Measurements from ENCODE around the gene SLAMF6. TPM values are rescaled to one million over a fixed set of nuclear protein-coding genes. Genes with fewer than 3 reads are reported as not detected.
"Not testable (repeated sequence)": the region's sequence is repeated elsewhere in the genome, so short reads cannot be mapped to it uniquely, and the experiment has no call there.

The SLAMF6 gene
- polyA plus RNA-seq, 1 donor (not counting 4 experiments of a cell fraction or from before 2014, with no cell fraction given): not detected

GRCh38 chr1:160519642-160520435, 3.2 kb downstream of the SLAMF6 start:
- dilution Hi-C loops (cut with MboI; ENCODE audit: extremely low pct_ligation_motif_present, low sequenced_read_pairs): no loop called here
- Histone ChIP-seq H3K27me3 (ENCODE audit: control insufficient read depth, extremely low read depth, insufficient read depth, low read length) (no peaks in the 10 kb centered on the region), H3K4me3 (ENCODE audit: control insufficient read depth in 2 of 3, extremely low read depth in 1 of 3, insufficient read depth in 2 of 3, low read depth in 1 of 3, low read length in 3 of 3) (peak overlapping the region in 1 of 3 experiments; percentile 41)

GRCh38 chr1:160517519-160517918, 5.5 kb downstream of the SLAMF6 start:
- dilution Hi-C loops (cut with MboI; ENCODE audit: extremely low pct_ligation_motif_present, low sequenced_read_pairs); H3K9me3 ChIP-seq (ENCODE audit: control insufficient read depth, low read depth, low read length); H3K4me2 ChIP-seq (ENCODE audit: control insufficient read depth, extremely low read depth, insufficient read depth, low read depth, low read length); H3K36me3 ChIP-seq (ENCODE audit: control insufficient read depth in 2 of 2, extremely low read depth in 1 of 2, insufficient read depth in 2 of 2, low read length in 2 of 2); DNase-seq (ENCODE audit: low read depth, low spot score); H3K9me1 ChIP-seq (ENCODE audit: control insufficient read depth, extremely low read depth, insufficient read depth, low read length); H3K79me2 ChIP-seq (ENCODE audit: control insufficient read depth, insufficient read depth, low read length); H3K4me3 ChIP-seq (ENCODE audit: control insufficient read depth in 2 of 3, extremely low read depth in 1 of 3, insufficient read depth in 2 of 3, low read depth in 1 of 3, low read length in 3 of 3); H3K9ac ChIP-seq (ENCODE audit: control insufficient read depth, extremely low read depth, insufficient read depth, low read length); H3K27ac ChIP-seq (ENCODE audit: control insufficient read depth, insufficient read depth, low read length); H3K27me3 ChIP-seq (ENCODE audit: control insufficient read depth, extremely low read depth, insufficient read depth, low read length); H2AFZ ChIP-seq (ENCODE audit: control insufficient read depth, low read length); H4K20me1 ChIP-seq (ENCODE audit: control insufficient read depth, extremely low read depth, insufficient read depth, low read length); FAIRE-seq: not testable (repeated sequence)
- peaks cover 17% of the 10 kb centered on the region for H3K4me1 ChIP-seq (ENCODE audit: control insufficient read depth, extremely low read depth, insufficient read depth, low read length)

More at GRCh38 chr1:160519642-160520435, 3.2 kb downstream of the SLAMF6 start:
- Histone ChIP-seq H3K9me1 (ENCODE audit: control insufficient read depth, extremely low read depth, insufficient read depth, low read length) (no peaks in the 10 kb centered on the region), H3K36me3 (ENCODE audit: control insufficient read depth in 2 of 2, extremely low read depth in 1 of 2, insufficient read depth in 2 of 2, low read length in 2 of 2) (no peaks in the 10 kb centered on the region), H3K9ac (ENCODE audit: control insufficient read depth, extremely low read depth, insufficient read depth, low read length) (no peak overlapping the region), H2AFZ (ENCODE audit: control insufficient read depth, low read length) (peak overlapping the region; percentile 52), H4K20me1 (ENCODE audit: control insufficient read depth, extremely low read depth, insufficient read depth, low read length) (no peaks in the 10 kb centered on the region), H3K9me3 (ENCODE audit: control insufficient read depth, low read depth, low read length) (no peaks in the 10 kb centered on the region), H3K4me2 (ENCODE audit: control insufficient read depth, extremely low read depth, insufficient read depth, low read depth, low read length) (peak overlapping the region; percentile 18), H3K4me1 (ENCODE audit: control insufficient read depth, extremely low read depth, insufficient read depth, low read length) (peaks cover 17% of the 10 kb centered on the region), H3K79me2 (ENCODE audit: control insufficient read depth, insufficient read depth, low read length) (no peaks in the 10 kb centered on the region), H3K27ac (ENCODE audit: control insufficient read depth, insufficient read depth, low read length) (no peak overlapping the region)
- DNase-seq (ENCODE audit: low read depth, low spot score): no peak
- peak; percentile 84 for FAIRE-seq
- TF ChIP-seq, protein P1, sequence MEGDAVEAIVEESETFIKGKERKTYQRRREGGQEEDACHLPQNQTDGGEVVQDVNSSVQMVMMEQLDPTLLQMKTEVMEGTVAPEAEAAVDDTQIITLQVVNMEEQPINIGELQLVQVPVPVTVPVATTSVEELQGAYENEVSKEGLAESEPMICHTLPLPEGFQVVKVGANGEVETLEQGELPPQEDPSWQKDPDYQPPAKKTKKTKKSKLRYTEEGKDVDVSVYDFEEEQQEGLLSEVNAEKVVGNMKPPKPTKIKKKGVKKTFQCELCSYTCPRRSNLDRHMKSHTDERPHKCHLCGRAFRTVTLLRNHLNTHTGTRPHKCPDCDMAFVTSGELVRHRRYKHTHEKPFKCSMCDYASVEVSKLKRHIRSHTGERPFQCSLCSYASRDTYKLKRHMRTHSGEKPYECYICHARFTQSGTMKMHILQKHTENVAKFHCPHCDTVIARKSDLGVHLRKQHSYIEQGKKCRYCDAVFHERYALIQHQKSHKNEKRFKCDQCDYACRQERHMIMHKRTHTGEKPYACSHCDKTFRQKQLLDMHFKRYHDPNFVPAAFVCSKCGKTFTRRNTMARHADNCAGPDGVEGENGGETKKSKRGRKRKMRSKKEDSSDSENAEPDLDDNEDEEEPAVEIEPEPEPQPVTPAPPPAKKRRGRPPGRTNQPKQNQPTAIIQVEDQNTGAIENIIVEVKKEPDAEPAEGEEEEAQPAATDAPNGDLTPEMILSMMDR (optimal IDR thresholded peaks at IDR 0.05 in 1 of 3, IDR thresholded peaks at IDR 0.05 in 1 of 3, conservative IDR thresholded peaks at IDR 0.05 in 1 of 3; ENCODE audit: extremely low read depth in 1 of 3, insufficient read depth in 2 of 3, low read length in 3 of 3): no peak
- no peak for TF ChIP-seq EZH2 (IDR thresholded peaks at IDR 0.05; ENCODE audit: low read length)

DNA sequence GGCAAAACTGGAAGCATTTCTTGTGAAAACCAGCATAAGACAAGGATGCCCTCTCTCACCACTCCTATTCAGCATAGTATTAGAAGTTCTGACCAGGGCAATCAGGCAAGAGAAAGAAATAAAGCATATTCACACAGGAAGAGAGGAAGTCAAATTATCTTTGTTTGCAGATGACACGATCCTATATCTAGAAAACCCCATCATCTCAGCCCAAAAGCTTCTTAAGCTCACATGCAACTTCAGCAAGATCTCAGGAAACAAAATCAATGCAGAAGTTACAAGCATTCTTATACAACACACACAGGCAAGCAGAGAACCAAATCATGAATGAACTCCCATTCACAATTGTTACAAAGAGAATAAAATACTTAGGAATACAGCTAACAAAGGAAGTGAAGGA, 7.1 kb downstream of the SLAMF6 start:
- H3K9me1 ChIP-seq (ENCODE audit: control insufficient read depth, extremely low read depth, insufficient read depth, low read length); H4K20me1 ChIP-seq (ENCODE audit: control insufficient read depth, extremely low read depth, insufficient read depth, low read length); DNase-seq (ENCODE audit: low read depth, low spot score); H2AFZ ChIP-seq (ENCODE audit: control insufficient read depth, low read length); H3K79me2 ChIP-seq (ENCODE audit: control insufficient read depth, insufficient read depth, low read length); H3K36me3 ChIP-seq (ENCODE audit: control insufficient read depth in 2 of 2, extremely low read depth in 1 of 2, insufficient read depth in 2 of 2, low read length in 2 of 2); FAIRE-seq; H3K9me3 ChIP-seq (ENCODE audit: control insufficient read depth, low read depth, low read length); H3K4me2 ChIP-seq (ENCODE audit: control insufficient read depth, extremely low read depth, insufficient read depth, low read depth, low read length); H3K27me3 ChIP-seq (ENCODE audit: control insufficient read depth, extremely low read depth, insufficient read depth, low read length); H3K9ac ChIP-seq (ENCODE audit: control insufficient read depth, extremely low read depth, insufficient read depth, low read length); H3K27ac ChIP-seq (ENCODE audit: control insufficient read depth, insufficient read depth, low read length); H3K4me3 ChIP-seq (ENCODE audit: control insufficient read depth in 2 of 3, extremely low read depth in 1 of 3, insufficient read depth in 2 of 3, low read depth in 1 of 3, low read length in 3 of 3); dilution Hi-C loops (cut with MboI; ENCODE audit: extremely low pct_ligation_motif_present, low sequenced_read_pairs): not testable (repeated sequence)
- H3K4me1 ChIP-seq (ENCODE audit: control insufficient read depth, extremely low read depth, insufficient read depth, low read length): peaks cover 15% of the 10 kb centered on the region

Data from keratinocyte (primary cell).